Skeletal muscle cell (primary cell): ENCODE measurements around the gene GALK1.
"Not testable (repeated sequence)": the region's sequence is repeated elsewhere in the genome, so short reads cannot be mapped to it uniquely, and the experiment has no call there.

Source experiments
- DNase-seq: peaks from one replicate; pipeline ENCODE4 v3.0.0-alpha.2; 2010; ENCODE audit warnings: low read depth
- H3K4me3 ChIP-seq: 2 replicates; pipeline ENCODE4 v1.5.1; 2011; ENCODE audit warnings: low read depth, mild to moderate bottlenecking, control low read depth, low read length, moderate library complexity

Gene GALK1

DNA sequence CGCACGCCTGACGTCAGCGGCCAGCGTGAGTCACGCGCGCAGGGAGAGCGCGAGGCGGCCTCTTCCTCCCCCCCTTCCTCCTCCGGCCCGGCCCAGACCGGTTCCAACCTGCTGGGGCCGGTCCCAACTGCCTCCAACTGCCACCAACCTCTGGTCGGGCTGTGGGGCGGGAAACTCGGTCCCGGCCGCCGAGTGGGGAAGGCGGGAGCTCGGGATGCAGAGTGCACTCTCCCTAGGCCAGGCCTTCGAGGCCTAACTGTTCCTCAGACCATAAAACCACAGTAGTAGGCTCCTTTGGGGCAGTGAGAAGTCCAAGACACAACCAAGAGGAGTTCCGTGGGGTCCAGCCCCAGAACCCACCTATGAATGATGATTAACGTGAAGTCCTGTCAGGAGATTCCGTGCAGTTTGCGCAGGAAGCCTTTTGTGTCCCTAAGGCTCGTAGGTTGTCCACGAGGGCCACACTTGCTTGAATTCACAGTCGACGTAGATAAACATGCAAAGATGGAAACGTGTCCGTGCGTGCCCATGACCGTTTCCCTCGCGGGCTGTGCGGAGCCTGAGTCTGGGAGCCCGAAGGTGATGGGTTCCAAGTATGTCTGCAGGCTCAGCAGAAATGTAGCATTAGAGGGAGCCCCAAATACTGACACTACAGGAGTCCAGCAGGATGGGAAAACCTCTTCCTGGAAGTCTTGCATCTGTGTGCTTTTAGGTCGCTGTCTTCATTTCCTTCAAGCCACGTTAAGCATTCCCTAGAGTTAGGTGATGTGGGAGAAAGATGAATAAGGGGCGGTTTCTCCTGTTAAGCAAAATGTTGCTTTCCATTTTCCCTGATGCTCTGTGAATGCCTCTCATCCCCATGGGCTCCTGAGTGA lies 20.3 kb upstream of the GALK1 start:
- DNase-seq, result no peak
- peak overlapping the region; percentile 66 for H3K4me3 ChIP-seq

DNA sequence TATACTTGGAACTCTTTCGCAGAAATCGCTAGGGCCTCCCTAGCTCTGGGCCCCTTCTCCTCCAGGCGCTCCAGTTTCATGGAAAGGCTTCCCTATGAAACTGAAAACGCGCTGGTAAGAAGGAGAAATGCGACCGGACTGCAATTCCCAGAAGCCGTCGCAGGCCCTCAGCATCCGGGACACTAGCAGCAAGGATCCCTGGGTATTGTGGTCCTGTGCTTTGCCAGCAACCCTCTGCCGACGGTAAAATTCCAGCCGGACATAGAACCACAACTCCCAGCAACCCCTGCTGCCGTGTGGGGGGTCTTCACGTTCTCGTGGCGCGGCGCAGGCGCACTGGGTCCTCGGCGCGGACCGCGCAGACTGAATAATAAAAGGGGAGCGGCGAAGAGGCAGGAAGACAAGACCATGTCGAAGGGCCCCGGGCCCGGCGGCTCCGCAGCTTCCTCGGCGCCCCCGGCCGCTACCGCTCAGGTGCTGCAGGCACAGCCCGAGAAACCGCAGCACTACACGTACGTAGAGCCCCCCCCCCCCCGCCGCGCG lies 19.6 kb upstream of the GALK1 start, which contains the start of gene UNK:
Gene UNK, plus strand, starts transcription at position 334 of the 543 bp plus-strand sequence. Its CDS starts 75 bp downstream, at position 409.
- peak within 1 kb of the TSS; percentile 66 for H3K4me3 ChIP-seq
- DNase-seq, result peak; percentile 98

DNA sequence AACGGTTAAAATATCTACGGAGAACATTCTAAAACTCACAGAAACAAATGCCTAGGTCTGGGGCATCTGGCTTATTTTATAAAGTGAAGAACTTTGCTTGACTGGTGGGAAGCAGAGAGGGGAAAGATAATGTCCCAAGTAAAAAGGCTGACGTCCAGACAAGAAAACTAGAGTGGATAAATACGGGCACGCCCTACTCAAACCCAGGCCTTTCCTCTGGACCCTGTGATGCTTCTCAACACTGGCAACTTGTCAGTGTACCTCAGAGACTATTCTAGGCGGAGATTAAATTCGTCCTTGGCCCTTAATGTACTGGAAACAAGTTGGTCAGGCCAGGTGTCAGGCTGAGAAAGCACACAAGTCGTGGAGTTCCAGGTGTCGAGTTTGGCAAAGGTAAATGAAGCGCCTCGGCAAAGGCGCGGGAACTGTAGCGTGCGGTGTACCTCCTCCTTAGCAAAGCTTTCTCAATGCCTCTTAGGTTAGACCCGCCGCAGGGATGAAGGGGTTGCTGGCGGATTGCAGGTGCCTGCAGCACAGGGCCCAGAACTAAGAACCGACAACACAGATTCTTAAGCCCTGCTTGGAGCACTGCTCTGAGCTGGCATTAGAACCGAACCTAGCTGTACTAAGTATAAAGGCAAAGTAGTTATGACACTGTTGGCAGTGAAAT lies 18.9 kb upstream of the GALK1 start:
- no peak for DNase-seq
- peak overlapping the region; percentile 66 for H3K4me3 ChIP-seq

DNA sequence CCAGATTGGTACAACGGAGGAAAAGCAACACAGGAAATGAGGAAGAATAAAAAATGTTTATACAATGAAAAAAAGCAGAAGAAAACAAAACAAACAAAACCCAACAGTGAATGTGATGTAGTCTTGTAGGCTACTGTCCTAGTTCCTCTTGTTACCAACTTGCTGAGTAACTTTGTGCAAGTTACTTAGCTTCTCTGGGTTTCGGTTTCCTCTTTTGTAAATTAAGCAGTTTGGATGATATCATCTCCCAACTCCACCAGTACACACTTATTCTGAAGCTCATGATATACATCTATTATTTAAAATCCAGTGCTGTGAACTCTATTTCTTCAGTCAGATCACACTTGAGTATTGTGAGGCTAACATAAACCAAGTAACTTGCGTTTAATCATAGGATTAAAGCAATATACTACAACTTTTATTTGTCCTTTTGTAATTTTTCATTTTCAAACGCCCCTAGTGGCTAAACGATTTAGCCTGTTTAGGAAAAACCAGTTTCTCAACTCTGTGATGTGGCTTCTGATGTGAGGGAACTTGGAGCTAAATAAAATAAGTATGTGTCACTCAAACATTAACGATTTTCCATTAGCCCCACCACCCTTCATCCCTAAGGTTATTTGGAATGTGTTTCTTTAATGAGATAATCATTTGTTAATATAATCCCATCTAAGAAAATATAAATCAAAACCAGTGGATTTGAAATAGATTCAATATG lies 18.2 kb upstream of the GALK1 start:
- DNase-seq, result no peak
- no peak overlapping the region for H3K4me3 ChIP-seq

DNA sequence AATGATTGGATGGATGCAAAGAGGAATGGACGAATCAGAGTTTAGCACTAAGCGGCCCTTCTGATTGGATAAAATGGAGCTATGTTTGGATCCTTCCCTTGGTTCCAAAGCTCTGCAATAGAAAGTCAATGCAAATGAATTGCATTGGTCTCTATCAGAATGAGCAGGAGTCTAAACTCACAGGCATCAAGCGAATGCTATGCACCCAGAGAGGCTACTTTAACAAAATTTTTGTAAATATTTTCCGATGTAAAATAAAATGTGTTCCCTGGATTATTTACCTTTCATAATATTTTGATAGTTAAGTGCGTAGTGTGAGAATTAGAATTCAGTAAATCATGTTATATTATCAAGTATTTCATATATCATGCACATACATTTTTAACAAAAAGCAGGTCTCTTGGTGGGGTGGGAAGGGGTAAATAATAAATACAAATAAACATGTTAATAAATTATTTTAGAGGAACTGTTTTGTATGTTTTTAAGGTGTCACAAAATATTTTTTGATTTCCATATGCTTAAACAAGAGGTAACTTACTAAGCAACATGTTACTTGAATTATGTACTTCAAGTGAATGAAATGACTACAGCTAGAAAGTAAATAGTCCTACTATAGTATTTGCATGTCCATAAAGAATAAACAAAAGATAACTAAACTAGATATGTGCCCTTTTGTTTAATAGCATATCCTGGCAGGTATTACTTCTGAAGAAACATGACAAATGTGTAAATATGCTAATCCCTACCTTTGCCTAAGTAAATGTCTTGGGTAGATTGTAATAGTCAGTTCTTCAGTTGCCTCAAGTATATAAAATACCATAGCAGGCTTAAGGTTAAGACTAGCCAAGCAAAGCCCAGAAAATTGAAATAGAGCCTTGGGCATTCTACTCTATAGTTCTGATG lies 15.2 kb upstream of the GALK1 start:
- no peak for DNase-seq
- H3K4me3 ChIP-seq, result peak overlapping the region; percentile 20

DNA sequence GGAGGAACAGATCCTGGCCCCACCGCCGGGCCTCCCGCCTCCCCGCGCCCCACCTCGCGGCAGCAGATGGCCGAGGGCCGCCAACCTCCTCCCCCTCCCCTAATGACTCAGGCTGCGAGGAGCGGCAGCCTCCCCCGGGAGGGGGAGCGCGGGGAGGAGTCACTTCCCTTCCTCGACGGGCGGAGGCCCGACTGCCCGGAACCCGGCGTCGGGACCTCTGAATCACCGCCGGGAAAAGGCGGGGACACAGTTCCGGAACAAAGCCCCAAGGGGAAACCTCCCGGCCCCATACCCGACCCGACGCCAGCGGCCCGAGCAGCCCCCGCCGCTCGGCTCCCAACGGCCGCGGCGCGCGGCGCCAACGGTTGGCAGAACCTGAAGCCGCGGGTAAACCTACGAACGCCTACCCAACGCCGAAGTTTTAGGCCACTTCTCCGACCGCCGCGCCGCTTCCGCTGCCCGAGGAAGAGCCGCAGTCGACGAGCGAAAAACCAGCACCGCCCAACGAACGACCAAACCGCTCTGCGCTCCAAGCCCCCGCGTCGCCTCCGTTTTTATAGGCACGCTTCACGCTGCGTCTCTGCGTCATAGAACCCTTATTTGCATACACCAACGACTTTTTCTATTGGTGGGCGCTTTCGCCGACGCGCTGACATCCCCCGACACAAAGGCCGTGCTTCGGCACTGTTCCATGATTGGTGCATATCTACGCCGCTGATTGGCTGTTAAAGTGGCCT lies 14.4 kb upstream of the GALK1 start:
- H3K4me3 ChIP-seq, result peak overlapping the region; percentile 87
- peak; percentile 99 for DNase-seq

DNA sequence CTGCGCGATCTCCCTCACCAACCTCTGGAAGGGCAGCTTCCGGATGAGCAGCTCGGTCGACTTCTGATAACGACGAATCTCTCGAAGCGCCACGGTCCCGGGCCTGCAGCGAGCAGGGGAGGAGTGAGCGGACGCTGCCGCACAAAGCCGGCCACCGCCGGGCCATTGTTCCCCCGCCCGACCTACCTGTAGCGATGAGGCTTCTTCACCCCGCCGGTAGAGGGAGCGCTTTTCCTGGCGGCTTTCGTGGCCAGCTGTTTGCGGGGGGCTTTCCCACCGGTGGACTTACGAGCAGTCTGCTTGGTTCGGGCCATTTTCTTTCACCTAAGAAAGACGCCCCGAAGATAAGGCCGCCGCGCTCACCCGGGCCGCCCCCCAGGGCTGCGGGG lies 13.9 kb upstream of the GALK1 start:
- H3K4me3 ChIP-seq, result peak overlapping the region; percentile 87
- no peak for DNase-seq

DNA sequence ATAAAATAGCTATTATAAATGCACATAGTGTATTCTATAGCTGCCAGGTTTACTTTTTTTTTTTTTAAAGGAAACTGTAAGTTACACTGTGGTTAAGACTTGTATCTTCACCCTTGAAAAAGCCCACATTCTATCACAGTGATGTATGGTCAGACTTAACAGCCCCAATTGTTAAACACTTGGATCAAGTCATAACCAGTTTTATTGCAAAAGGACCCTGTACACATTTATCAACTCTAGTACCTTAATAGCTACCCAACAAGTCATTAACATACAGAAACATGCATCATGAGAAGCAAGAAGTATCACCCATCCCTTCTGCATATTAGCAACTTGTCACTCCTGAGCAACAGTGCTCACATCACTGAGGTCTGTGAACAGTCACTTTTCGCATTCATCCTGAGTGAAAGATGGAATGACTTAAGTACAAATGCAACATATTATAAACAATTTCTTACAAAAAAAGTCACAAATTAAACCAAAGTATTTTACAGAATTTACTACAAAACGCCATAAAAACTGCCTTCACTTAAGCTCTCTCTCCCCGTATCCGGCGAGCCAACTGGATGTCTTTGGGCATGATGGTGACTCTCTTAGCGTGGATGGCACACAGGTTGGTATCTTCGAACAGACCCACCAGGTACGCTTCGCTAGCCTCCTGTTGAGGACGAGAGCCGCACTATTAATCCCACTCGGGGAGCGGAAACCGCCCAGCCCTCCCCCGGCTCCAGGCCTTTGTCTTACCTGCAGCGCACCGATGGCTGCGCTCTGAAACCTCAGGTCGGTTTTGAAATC lies 13.3 kb upstream of the GALK1 start:
- not testable (repeated sequence) for DNase-seq
- peak overlapping the region; percentile 87 for H3K4me3 ChIP-seq

DNA sequence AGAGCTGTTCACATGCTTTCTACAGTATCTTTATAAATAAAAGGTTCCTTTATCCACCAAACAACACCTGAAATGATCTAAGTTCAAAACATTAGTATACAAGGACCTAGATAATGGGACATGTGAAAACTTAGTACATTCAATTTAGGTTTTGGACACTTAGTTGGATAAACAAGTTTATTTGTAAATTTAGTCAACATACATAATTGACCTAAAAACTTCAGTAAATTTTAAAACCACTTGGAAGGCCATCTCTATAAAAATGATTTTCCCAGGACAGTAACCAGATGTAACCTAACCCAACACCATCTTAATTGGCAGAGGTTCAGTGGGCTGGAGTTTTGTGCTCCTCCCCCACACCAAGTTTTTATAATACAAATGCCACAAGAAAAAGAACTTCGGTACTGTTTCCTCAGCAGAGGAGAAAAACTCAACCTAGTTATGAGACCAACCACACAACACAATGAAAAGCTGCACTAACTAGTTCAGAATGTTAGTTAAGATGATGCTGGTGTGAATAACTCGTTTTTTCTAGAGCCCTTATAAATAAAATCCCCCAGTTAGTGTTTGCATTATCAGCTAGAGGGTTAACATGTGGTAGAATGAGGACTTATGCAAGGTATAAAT lies 12.4 kb upstream of the GALK1 start:
- no peak for DNase-seq
- peak overlapping the region; percentile 87 for H3K4me3 ChIP-seq

DNA sequence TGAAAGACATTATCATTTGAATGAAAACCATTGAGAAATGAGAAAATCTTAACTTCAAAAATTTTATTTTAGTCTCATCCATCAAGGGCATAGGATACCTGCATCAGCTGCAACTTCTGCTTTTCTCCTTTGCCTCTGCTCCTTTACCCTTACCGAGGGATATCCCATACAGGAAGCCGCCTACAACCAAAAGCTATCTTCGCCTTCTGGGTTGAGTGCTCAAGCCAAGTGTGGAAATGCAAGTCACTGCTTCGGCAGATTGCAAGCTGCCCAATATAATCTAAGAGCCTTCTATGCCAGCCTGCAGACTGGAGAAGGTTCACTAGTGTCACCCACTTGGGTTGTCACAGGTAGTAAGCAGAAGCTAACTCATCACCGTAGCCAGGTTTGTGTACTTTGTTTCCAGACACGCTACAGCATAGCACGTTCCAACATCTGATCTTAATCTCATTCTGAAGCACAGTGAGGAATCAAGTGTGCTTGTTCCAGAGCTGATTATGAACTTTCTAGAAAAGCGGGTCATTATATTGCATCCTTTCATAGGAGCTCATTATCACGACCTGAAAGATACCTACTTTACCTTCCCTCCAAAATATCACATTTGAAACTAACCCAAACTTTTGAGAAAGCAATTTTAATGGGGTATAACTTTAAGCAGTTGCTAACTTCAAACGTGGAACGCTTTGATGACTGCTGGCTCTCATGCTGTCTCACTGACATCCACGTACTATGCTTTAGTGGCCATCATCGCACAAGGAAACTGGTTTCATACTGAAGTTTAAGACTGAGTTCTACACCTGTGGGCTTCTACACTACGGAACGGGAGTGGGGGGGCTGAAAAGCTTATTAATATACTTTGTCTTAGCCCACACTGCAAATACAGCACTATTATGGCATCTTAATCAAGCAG lies 11.6 kb upstream of the GALK1 start:
- no peak for DNase-seq
- peak overlapping the region; percentile 15 for H3K4me3 ChIP-seq

DNA sequence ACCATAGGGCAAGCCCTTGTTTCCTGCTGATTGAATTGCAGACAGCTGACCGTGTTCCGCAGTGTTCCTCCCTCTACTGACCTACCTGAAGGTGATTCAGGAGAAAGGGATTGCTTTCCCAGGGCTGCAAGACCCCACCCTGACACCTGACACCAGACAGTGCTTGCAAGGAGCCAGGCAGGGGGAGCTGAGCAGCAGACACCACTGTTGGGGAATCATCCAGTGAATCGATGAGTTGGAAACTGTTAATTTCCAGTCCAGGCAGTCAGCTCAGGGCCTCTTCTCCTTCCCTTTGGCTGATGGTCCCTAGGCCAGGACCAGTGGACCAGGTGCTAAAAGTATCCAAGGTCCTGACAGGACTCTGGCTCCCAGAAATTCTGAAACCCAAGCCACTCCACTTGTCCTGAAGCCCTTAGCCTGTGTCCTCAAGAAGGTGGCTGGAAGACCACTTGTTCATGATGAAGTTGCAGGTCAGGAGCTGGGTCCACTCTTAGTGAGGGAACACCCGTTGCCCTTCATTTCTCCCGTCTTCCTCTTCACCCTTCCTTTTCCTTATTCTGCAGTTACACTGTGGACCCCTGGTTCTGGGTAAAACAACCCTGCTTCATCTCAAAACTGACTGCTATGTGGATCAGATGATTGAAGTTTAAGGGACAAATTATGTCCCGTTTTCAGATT lies 10.1 kb upstream of the GALK1 start:
- DNase-seq, result no peak
- H3K4me3 ChIP-seq, result no peak overlapping the region

DNA sequence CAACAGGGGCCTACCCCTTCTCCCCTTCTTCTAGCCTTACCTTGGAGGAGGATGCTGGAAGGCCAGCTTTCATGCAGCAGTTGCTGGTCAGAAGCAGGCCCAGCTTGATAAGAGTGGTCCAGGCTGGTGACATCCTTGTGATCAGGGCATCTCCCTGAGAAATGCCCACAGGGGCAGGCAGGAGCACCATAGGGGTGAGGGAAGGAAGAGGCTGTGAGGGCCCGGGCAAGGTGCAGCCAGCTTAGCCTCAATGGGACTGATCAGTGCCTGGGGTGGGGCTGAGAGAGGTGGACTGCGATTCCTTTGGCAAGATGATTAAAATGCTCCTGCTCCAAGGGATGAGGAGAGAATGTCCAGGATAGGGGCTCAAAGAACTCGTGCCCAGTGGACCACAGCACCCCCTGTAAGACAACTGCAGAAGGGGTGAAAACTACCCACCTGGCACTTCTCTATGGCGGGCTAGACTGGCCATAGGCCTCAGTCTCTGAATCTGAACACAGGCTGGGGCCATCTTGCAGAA lies 9.5 kb upstream of the GALK1 start:
- H3K4me3 ChIP-seq, result no peak overlapping the region
- no peak for DNase-seq

DNA sequence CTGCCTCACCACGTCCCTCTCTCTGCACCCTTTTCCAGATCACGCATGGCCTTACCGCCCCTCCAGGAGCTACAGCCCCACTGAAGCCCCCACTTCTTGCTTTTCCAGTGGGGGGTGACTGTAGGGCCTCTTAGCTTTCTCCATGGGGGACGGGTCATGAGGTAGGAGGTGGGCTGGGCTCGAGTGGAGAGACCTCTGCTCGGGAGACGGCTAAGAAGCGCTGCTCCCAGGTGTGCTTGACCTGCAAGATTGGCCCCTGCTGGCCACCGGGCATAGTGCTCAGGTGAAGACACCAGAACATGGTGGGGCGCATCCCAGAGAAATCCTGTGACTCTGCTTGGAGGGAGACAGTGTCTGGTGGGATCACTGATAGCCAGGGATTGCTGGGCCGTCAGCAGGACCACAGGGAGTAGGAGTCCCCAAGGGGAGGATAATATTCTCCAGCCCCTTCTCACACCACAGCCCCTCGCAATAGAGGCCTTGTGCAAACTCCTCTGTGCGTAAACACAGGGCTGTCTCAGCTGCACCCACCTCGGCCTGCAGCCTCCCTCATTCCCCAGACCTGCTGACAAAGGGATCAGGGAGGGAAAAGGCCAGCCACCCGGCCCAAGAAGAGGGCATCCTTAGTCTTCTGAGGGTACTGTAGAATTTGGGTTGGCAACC lies 8.9 kb upstream of the GALK1 start:
- no peak for DNase-seq
- no peak overlapping the region for H3K4me3 ChIP-seq

DNA sequence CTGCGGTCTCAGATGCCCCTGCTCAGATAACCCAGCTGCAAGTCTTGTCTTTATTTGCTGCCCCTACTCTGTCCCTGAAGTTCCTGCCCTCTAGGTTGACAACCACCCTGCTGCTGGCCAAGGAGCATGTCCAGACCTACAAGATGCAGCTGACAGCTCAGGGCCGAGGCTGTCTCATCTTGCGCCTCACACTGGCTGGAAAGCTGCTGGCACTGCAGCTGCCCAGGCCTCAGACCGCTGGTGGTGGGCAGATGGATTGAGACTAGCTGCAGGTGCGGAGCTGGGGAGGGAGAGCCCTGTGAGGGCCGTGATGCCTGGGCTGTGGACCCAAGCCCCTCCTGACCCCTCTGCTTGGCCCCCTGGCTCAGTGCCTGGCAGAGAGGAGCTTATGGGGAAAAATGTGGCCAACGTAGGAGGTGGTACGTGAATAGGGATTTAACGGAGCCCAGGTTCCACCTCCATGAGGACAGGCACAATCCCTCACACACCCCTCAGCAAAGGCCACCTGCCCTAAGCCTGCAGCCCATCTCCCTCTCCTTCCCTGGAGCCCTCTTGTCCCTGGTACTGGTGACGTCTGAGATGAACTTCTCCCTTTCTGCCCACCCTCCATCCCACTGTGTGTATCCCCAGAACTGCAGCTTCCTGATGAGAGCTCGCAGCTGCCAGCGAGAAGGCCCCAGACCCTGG lies 8.3 kb upstream of the GALK1 start:
- no peak for DNase-seq
- no peak overlapping the region for H3K4me3 ChIP-seq
